Lower leg skin (tissue), 3 donors: ENCODE results near the gene RPRD1A.

Experiments used
- CTCF ChIP-seq, 3 donors: fragments of 450-650 bp; IDR thresholded peaks; one replicate each; pipeline ENCODE4 v1.5.1; 2016; ENCODE audit warnings: antibody characterized with exemption in 3 of 3, mild to moderate bottlenecking in 3 of 3, moderate library complexity in 2 of 3
- POLR2A ChIP-seq, 2 donors: fragments of 450-650 bp; IDR thresholded peaks; one replicate each; pipeline ENCODE4 v1.6.1; 2016 to 2017; ENCODE audit warnings: antibody characterized with exemption in 2 of 2, mild to moderate bottlenecking in 1 of 2, moderate library complexity in 1 of 2

GRCh38 chr18:36020174-36020711 lies 47.1 kb downstream of the RPRD1A start:
- TF ChIP-seq CTCF (IDR thresholded peaks at IDR 0.05): no peak
- TF ChIP-seq POLR2A (IDR thresholded peaks at IDR 0.05): no peak
